GM06990 (cell line): Measurements from ENCODE around the gene AP1M1.

Experiments
- DNase-seq: peaks from one replicate; pipeline ENCODE4 v3.0.0-alpha.2; 2011; ENCODE audit not compliant: insufficient read length; ENCODE audit errors: extremely low read depth
- H3K27me3 ChIP-seq: replicated peaks from 2 replicates; pipeline ENCODE4 v1.6.0; 2011; ENCODE audit warnings: low read length; ENCODE audit not compliant: control insufficient read depth, insufficient read depth
- H3K36me3 ChIP-seq: 2 replicates; pipeline ENCODE4 v1.5.1; 2011; ENCODE audit warnings: low read length; ENCODE audit not compliant: control insufficient read depth, insufficient read depth
- H3K4me3 ChIP-seq: replicated peaks from 2 replicates; pipeline ENCODE4 v1.5.1; 2011; ENCODE audit warnings: low read depth, mild to moderate bottlenecking, control low read depth, low read length
- TF ChIP-seq, protein P1 (sequence below): IDR thresholded peaks from 2 replicates; pipeline ENCODE4 v1.5.1; 2011; ENCODE audit warnings: low read length, control low read depth, mild to moderate bottlenecking, inconsistent platforms; ENCODE audit not compliant: insufficient read depth, poor library complexity, severe bottlenecking

AP1M1 gene

GRCh38 chr19:16272945-16273344 is 75.2 kb downstream of the AP1M1 start:
- TF ChIP-seq, protein P1, sequence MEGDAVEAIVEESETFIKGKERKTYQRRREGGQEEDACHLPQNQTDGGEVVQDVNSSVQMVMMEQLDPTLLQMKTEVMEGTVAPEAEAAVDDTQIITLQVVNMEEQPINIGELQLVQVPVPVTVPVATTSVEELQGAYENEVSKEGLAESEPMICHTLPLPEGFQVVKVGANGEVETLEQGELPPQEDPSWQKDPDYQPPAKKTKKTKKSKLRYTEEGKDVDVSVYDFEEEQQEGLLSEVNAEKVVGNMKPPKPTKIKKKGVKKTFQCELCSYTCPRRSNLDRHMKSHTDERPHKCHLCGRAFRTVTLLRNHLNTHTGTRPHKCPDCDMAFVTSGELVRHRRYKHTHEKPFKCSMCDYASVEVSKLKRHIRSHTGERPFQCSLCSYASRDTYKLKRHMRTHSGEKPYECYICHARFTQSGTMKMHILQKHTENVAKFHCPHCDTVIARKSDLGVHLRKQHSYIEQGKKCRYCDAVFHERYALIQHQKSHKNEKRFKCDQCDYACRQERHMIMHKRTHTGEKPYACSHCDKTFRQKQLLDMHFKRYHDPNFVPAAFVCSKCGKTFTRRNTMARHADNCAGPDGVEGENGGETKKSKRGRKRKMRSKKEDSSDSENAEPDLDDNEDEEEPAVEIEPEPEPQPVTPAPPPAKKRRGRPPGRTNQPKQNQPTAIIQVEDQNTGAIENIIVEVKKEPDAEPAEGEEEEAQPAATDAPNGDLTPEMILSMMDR, result no peak
- DNase-seq, result no peak
- no peaks in the 10 kb centered on the region for H3K27me3 ChIP-seq
- no peaks in the 10 kb centered on the region for H3K36me3 ChIP-seq
- H3K4me3 ChIP-seq, result no peak overlapping the region

- Histone ChIP-seq H3K27me3 (no peaks in the 10 kb centered on the region; the same call in 1 of the 2 replicates), H3K36me3 (no peaks in the 10 kb centered on the region), H3K4me3 (no peak overlapping the region)
- TF ChIP-seq, protein P1, result no peak
- no peak for DNase-seq
Observed at GRCh38 chr19:16274447-16274846, 76.7 kb downstream of the AP1M1 start.

- no peak for DNase-seq
- Histone ChIP-seq H3K36me3 (no peaks in the 10 kb centered on the region), H3K4me3 (no peak overlapping the region), H3K27me3 (no peaks in the 10 kb centered on the region; the same call in none of the 2 replicates)
- TF ChIP-seq, protein P1, result no peak
Observed at GRCh38 chr19:16280306-16280705, 82.6 kb downstream of the AP1M1 start.

- H3K36me3 ChIP-seq, result no peaks in the 10 kb centered on the region
- no peaks in the 10 kb centered on the region; the same call in none of the 2 replicates for H3K27me3 ChIP-seq
- TF ChIP-seq, protein P1, result no peak
- DNase-seq, result no peak
- H3K4me3 ChIP-seq, result no peak overlapping the region
Observed at GRCh38 chr19:16281743-16282142, 84.0 kb downstream of the AP1M1 start.

- Histone ChIP-seq H3K36me3 (no peaks in the 10 kb centered on the region), H3K4me3 (no peak overlapping the region), H3K27me3 (no peaks in the 10 kb centered on the region; the same call in none of the 2 replicates)
- TF ChIP-seq, protein P1, result no peak
- DNase-seq, result peak; percentile 69
Observed at GRCh38 chr19:16283210-16284061, 85.7 kb downstream of the AP1M1 start.
